SHP77 (cell line): ENCODE results near the gene UBXN11.
"Not testable (repeated sequence)": the region's sequence is repeated elsewhere in the genome, so short reads cannot be mapped to it uniquely, and the experiment has no call there.

Experiments
- DNase-seq, 2 experiments: peaks; one replicate each; lab custom pipeline; 2025; lab: John Stamatoyannopoulos, UW

The UBXN11 gene

DNA sequence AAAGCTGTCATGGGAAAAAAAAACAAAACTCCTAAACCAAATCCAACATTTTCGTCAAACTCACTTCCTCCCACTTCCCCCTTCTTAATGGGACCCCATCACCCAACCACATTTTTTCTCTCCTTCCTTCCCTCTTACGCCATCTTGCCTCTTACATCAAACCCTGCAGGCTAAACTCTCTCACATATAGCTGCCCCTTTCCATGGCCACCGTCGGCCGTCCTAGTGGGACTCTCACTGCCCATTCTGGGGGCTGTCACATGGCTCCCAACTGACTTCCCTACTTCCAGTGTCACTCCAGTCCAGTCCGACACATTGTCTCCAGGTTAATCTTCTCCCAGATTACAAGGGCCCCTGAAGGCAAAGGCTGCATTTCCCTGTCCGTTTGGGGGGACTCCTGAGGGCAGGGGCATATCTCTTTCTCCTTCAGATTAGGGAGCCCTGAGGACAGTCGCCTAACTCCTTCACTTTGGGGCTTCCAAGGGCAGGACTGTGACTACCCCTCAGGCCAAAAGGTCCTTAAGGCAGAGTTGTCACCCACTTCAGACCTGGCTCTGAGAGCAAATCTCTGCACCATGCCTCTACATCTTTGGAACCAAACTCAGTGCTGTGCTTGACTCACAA lies 658 bp downstream of the UBXN11 start:
- DNase-seq: no peak

DNA sequence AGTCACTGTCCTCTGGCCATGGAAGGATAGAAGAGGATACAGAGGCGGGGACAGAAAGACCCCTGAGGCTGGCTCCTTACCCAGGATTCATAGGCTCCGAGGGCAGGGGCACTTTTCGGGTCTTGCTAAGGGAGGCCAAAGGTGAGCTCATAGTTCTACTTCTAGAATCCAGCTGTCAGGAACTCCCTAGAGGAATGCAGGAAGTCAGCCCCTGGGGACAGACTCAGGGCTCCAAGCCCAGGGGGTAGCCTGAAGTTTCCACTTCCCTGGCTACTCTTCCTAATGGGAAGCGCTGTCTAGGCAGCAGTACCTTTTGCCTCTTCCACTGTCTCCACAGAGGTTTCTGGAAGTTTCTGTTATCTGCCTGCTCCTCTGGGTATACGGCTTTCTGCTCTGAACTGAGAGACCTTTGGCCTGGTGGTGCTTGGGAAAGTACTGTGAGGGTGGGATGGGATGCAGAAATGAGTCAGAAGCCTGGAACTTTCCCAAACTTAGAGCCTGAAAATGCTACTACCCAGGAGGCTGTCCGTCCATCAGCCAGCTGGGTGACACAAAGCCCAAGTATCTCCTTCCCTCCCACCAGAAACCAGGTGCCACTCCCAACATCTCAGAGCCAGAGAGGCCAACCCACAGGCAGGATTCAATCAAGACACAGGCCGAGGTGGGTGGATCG lies 3.6 kb downstream of the UBXN11 start:
- no peak for DNase-seq

DNA sequence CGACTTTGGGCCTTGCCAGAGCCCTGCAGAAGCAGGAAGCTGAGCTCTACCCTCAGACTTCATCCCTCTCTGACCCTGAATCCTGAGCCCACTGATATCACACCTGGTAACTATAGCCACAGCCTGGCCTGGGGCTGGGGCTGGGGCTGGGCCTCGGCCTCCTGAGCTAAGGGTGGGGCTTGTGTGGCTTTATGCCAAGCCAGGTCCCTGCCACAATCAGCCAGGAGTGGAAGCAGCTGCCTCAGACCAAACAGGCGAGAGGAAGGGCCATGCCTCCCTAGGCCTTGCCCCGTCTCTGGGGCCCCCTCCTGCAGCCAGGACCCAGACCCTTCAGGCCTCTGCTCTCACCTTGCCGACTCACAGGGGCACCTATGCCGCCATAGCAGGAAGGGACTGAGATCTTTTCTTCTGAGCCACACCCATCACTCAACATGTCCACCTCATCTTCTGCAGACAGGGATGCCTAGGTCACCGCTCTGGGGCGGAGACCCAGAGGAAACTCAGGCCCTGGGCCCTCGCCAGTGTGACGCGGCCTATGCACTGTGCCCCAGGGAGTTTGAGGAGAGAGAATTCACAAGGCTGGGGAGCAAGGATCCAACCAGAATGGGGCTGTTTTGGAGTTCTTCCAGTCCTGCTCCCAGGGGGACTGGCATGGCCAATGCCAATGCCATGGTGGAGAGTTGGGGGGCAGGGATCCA lies 5.7 kb downstream of the UBXN11 start:
- DNase-seq: no peak

DNA sequence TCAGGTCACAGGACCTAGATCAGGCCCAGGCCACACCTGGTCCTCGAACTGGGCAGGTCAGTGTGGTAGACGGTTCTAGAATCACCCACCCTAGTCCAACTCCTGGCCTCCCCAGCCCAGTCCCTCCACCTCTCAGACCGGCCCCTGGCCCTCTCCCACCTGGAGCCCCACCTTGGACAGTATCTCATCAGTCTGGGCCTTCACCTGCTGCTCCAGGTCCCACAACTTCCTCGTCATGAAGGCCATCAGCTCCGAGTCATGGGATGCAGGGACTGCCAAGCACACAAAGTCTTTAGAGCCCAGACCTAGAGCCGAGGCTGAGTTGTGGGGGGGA lies 8.7 kb downstream of the UBXN11 start:
- DNase-seq: no peak

DNA sequence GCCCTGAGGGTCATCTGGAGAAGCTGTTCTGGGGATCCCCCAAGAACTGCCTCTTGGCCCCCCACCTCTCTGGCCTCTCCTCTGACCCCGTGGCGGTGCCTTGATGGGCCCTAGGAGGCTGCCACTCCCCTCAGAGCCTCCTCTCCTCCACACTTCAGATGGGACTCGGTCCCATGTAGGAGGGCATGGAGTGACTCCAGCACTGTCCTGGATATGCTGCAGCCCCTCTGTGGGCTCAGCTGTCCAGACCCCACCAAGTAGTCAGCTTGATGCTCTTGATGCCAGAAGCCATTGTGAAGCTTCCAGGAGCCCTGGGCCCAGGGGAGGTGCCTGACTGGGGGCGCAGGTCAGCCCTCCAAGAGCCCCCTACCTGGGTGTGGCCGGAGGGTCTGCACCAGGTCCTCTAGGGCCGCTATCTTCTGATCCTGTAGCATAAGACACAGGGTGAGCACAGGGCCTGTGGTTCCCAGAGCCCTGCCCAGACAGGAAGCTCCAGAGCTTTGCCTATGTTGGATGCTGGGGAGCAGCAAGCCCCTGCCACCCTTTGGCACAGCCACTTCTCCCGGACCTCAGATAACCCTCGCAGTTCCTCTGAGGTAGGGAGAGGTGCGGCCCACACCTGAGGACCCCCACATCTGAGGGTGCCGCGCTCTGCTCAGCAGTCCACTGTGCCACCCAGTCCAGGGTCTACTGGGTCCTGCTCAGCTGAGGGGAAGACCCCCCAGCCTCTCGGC lies 9.2 kb downstream of the UBXN11 start:
- no peak for DNase-seq

DNA sequence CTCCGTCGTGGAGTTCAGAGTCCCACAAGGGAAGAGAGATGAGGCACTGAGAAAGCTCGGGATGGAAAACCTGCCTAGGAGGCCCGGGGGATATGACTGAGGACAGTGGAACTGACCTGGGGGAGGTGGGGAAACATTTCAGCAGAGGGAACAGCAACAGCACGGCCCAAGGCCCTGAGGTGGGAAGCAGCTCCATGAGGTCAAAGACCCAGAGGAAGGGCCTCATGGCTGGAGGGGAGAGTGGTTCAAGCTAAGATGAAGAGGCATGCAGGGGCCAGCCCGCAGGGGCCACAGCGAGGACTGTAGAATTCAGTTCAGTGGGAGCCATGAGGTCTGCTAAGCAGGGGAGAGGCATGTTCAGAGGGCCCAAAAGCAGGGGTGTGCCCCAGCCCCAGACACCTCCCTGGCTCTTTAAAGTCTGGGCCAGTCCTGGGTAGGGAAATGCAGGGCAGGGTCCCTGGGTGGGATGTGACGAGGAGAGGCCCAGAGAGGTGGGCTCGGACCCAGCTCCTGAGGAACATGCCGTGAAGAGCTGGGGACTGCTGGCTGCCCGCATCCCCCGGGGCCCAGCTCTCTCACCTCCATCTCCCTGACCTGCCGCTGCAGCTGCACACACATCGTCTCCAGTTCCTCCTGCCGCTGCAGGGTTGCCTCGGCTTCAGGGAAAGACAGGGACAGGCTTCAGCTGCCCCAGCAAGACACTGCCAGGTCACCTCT lies 9.9 kb downstream of the UBXN11 start:
- no peak for DNase-seq

DNA sequence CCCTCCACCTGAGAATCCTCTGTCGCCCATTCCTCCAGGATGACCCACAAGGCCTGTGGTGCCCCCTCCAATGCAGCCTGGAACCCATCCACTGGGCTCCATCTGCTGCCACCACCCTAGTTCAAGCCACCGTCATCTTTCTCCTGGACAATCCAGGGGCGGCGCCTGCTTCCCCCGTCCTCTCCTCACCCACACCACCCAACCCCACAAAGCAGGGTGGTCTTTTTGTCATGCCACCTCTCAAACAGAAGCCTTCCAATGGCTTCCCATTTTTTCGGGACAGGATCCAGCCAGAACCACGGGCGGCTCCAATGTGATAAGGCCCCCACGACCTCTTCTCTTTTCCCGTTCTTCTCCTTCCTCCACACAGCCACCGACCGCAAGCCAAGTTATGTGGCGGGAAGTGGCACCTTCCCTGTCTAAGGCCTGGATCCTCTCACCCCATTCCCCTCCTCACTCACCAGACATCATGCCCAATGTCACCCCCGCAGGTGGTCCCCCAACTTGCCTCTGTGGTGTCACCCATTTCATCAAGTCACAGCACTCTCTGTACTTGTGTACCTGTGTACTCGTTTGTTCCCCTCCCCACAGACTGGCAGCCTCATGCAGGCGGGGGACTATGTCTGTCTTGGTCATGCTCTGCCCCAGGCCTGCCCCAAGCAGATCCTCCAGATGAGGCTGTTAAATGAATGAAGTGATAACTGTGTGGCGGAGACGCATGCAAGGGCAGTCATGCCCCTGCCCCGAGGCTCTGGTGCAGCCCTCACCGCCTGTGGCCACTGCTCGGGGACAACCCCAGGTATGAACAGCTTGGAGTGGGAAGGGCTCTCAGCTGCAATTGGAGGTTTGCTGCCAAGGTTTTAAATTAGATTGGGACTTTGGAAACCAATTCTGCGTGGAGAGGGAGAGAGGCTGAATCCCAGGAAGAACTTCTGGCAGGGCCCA lies 11.0 kb downstream of the UBXN11 start:
- no peak for DNase-seq

DNA sequence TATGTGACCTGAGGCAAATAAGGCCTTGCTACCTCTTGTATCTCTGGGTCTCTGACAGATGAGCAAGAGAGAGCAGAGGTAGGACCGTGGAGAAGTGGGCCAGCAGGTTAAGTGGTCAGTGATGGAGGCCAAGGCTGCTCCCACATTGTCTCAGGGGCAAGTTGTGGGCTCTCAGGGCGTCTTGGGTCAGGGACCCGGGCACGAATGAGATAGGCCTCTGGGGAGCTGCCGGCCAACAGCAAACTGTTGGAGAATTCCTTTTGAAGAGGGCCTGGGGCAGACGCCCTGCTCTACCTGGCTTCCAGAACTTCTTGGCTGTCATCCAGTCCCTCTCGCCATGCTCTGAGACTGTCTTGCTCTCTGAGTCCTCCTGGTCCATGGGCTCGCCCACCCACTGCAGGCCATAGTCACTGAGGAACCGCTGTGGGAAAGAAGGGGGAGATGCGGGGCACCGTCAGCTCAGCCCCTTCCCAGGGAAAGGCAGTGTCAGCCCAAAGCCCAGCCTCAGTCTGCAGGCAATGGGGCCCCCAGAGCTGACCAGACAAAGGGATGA lies 12.4 kb downstream of the UBXN11 start:
- DNase-seq: no peak

DNA sequence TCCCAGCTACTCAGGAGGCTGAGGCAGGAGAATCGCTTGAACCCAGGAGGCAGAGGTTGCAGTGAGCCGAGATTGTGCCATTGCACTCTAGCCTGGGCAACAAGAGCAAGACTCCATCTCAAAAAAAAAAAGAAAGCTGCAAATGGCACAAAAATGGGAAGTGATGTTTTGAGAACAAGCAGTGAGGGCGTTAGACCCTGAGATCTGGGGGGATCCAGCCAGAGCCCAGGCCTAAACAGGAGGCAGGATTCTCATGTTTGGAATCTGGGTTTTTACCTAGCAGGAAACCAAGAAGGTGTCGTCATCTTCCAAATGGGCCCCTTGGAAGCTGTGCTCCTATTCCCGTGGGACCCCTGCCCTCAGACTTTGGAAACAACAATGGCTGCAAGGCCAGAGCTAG lies 13.7 kb downstream of the UBXN11 start:
- DNase-seq: not testable (repeated sequence)

DNA sequence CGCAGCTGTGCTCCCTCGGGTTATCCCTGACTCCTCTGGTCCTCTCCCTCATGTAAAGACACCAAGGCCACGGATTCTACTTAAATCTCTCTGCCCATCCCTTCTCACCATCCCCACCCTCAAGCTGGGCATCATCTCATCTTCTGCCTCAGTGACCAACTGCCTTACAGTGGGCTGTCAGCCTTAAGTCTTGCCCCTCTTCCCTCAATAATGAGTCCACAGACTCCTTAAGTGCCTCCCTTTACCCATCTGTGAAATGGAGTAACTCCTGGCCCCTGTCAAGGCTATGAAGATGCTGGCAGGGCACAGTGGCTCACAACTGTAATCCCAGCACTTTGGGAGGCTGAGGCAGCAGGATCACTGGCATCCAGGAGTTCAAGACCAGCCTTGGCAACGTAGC lies 14.5 kb downstream of the UBXN11 start:
- no peak for DNase-seq

DNA sequence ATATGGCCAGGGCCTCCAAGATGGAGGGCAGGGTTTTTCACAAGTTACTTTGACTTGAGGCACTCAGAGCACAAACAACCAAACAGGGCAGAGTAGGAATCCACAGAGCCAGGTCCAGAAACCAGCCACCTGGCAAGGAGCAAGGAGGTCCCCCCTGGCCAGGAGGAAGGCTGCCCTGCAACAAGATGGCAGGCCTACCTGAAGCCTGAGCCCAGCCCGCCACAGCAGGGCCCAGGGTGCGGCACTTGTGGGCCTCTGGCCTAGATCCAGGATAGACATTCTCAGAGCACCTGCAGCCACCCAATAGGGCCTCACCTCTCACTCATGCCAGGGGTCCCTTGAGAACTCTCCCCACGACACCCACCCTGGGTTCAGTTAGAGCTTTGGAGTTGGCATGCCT lies 15.0 kb downstream of the UBXN11 start:
- no peak for DNase-seq

DNA sequence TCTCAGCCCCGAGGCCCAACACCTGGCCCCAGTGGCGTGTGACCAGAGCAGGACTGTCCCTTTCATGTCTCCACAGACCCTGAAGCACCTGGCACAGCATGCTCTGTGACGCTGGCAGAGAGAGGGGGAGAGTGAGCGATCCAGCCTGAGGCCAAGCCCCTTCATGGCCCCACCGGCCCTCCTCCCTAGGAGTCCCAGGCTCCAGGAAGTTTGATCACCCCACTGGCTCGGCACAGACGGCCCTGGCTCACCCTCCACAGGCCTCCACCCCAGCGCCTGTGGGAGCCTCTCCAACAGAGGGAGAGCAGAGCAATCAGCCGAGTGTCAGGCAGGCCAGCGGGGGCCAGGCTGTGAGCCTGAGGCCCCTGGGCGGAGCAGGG lies 15.6 kb downstream of the UBXN11 start:
- DNase-seq: no peak

DNA sequence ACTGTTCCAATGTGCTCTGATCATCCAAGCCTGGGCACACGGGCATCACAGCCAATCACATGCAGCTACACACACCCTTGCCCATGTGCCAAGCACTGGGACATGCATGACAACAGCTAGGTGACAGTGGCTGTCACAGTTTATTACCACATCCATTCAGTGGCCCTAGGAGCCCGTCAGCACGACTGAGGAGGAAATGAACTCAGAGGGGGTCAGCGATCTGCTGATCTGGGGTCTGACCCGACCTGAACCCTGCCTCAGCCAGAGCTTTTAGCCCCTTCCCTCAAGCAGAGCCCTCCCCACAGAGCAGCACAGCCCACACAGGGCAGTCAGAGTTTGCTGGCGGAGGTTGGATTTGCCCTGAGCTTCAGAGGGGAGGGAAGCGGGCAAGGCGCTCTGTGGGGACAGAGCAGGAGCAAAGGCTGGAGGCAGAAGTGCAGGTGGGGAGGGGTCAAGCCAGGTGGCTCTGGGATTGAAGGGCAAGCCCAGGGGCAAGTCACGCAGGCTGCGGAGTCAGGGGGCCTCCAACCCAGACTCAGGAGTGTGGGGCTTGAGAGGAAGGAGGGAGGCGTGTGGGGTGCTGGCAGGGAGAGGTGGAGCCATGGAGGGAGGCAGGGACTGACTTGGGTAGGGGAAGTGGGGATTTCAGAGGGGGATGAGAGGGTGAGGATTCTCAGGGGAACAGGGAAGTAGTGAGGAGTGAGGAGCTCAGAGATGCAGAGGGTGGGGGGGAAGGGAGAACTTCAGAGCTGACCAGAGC lies 16.1 kb downstream of the UBXN11 start:
- DNase-seq: no peak

DNA sequence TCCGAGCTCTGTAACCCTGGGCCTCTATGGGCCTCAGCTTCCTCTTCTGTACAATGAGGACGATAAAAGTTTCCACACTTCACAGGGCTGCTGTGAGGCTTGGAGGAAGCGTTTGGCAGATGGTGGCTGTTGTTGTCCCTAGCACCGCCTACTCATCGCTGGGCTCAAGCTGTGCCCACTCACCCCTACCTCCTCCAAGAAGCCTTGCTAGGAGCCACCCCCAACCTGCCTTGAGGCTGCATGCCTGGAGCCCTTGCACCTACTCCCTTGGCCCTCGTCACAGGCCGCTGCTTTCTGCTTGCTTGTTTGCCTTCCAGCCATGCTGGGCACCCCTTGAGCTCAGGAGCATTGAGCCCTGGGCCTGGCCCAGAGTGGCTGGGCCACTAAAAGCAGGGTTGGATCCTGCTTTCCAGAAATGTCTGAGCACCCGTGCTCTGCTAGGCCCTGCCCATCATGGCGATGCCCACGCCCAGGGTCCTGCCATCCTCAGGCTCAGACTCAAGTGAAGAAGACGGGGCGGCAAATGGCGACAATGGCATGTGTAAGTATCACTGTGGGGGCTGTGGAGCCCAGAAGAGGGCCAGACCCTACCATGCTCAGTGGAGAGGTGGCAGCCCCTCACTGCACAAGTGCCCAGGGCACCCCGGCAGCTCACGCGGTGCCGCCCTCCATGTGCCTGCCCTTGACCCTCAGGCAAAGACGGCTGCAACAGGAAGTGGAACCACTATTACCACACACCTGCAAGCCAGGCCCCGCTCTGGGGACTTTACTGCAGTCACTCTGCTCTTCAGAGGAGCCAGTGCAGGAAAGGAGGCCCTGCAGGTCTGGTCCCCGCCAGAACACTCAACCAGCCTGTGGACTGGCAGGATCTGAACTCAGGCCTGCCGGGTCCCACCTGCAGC lies 17.0 kb downstream of the UBXN11 start:
- no peak for DNase-seq

DNA sequence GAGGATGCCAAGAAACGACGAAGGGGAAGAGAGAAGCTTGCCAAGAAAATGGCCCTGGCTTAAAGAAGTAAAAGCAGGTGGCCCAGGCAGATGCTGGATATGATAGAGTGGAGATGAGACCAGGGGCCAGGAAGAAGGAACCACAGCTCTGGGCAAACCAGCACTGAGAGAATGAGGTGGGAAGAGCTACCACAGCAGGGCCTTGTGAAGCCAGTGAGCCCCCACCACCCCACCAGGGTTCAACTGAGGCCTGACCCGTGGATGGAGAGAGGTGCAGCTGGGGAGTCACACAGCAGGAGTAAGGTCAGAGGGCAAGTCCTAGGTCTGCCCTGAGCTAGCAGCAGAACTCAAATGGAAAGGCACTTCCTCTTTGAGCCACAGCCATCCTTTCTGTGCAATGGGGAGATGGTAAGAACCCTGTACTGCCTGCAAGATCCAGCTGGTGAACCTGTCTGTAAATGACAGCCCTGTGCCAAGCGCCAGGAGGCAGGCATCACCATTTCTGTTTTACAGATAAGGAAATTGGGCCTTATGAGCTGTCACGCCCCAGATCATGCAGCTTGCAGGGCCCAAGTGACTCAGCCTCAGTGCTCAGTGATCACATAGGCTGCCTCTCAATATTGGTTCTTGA lies 18.0 kb downstream of the UBXN11 start:
- DNase-seq: no peak

DNA sequence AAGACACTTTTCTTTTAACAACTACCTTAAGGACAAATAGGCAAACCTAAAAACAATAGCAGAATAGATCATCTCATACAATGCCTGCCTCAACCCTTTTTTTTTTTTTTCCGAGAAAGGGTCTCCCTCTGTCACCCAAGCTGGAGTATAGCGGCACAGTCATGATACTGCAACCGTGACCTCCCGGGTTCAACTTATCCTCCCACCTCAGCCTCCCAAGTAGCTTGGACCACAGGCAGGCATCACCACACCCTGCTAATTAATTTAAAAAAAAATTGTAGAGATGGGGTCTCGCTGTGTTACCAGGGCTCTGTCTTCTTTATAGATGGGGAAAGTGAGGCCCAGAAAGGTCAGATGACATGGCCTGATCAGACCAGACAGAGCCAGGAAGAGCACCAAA lies 18.6 kb downstream of the UBXN11 start:
- no peak for DNase-seq

DNA sequence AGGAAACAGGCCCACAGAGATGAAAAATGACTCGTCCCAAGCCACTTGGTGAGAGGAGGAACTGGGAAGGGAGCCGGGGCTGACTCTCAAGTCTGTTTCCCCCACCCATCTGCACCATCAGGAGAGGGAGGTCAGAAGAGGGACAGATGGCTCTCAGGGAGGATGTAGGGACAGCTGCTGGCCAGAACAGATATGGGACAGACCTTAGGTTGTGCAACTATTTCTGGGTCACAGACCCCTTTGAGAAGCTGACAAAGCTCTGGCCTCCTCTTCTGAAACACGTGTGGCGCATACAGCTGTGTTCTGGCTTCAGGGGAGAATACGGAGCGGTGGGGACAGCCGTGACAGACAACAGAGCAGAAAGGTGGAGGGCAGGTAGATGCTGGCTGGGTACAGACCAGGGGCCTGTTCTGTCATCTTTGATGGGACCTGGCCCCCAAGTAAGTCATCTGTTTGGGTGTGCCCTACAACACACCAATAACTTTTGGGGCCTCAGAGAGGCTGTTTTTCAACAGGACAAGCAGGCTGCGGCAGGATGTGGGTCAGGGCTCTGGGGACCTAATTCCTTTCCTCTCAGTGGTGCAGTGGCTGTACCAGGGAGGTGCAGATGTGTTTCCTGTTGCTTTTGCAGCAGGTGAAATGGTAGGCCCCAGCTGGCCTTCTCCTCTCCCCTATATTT lies 19.3 kb downstream of the UBXN11 start:
- DNase-seq: no peak

DNA sequence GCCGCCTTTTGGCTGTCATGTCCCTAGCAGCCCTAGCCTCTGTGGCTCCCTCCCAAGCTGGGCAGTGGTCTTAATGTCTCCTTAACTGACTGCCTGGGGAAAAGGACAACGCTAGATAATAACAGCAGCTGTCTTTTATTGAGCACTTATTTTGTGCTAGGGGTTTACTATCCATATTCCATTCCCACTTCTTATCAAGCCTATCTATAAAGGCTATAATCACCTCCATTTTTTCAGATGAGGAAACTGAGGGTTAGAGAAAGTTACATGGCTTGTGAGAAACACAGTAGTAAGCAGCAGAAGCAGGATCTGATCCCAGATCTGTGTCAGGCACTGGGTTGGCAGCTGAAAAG lies 20.4 kb downstream of the UBXN11 start:
- DNase-seq: no peak
